Fibroblast of mammary gland (primary cell): ENCODE results near the gene CEP63.

Experiments
- DNase-seq: peaks from one replicate; pipeline ENCODE4 v3.0.0-alpha.2; 2010; ENCODE audit warnings: low read depth
- H3K4me3 ChIP-seq: 2 replicates; pipeline ENCODE4 v1.5.1; 2011; ENCODE audit warnings: low read depth, mild to moderate bottlenecking, low read length, moderate library complexity; ENCODE audit not compliant: control insufficient read depth
- TF ChIP-seq, protein P1 (sequence below): conservative IDR thresholded peaks from 2 replicates; pipeline ENCODE4 v1.5.1; 2011; ENCODE audit warnings: low read depth, low read length, inconsistent platforms; ENCODE audit not compliant: control insufficient read depth, insufficient read depth

Gene CEP63

DNA sequence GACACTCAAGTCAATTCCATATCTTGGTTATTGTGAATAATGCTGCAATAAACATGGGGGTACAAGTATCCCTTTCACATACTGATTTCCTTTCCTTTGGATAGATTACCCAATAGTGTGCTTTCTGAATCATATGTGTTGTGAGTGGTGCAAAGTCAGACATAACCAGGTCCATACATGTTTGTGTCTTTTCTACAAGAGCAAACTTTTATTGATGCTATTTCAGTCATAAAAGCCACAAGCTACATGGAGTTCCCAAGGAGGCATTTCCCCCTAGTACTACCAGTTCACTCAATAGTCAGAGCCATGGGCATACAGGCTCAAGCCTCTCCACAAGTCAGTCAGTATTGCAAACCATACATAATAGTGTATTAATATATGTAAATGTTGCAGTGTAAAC, 10.1 kb downstream of the CEP63 start:
- no peak for DNase-seq
- TF ChIP-seq, protein P1, sequence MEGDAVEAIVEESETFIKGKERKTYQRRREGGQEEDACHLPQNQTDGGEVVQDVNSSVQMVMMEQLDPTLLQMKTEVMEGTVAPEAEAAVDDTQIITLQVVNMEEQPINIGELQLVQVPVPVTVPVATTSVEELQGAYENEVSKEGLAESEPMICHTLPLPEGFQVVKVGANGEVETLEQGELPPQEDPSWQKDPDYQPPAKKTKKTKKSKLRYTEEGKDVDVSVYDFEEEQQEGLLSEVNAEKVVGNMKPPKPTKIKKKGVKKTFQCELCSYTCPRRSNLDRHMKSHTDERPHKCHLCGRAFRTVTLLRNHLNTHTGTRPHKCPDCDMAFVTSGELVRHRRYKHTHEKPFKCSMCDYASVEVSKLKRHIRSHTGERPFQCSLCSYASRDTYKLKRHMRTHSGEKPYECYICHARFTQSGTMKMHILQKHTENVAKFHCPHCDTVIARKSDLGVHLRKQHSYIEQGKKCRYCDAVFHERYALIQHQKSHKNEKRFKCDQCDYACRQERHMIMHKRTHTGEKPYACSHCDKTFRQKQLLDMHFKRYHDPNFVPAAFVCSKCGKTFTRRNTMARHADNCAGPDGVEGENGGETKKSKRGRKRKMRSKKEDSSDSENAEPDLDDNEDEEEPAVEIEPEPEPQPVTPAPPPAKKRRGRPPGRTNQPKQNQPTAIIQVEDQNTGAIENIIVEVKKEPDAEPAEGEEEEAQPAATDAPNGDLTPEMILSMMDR = no peak
- H3K4me3 ChIP-seq = no peak overlapping the region

- H3K4me3 ChIP-seq = no peak overlapping the region
- TF ChIP-seq, protein P1 = no peak
- DNase-seq = no peak
Measured at GRCh38 chr3:134496471-134497071, 10.7 kb downstream of the CEP63 start.

DNA sequence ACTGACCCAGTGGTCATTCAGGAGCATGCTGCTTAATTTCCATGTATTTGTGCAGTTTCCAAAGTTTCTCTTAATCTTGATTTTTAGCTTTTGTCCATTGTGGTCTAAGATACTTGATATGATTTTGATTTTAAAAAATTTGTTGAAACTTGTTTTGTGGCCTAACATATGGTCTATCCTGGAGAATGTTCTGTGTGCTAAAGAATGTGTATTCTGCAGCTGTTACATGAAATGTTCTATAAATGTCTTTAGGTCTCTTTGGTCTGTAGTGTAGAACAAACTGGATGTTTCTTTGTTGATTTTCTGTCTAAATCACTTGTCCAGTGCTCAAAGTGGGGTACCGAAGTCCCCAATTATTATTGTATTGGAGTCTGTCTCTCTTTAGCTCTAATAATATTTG, 17.4 kb downstream of the CEP63 start:
- no peak for DNase-seq
- TF ChIP-seq, protein P1 = no peak
- no peak overlapping the region for H3K4me3 ChIP-seq

DNA sequence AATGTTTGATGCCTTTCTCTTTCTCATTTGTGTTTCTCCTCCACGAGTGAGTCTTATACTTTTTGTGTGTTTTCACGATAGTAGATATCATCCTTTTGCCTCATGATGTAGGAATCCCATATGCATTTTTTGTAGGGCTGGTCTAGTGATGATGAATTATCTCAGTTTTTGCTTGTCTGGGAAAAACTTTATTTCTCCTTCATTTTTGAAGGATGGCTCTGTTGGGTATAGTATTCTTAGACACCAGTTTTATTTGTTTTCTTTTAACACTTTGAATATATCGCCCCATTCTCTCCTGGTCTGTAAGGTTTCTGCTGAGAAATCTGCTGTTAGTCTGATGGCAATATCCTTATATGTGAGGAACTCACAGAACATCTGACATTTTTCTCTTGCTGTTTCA, 18.3 kb downstream of the CEP63 start:
- no peak overlapping the region for H3K4me3 ChIP-seq
- no peak for DNase-seq
- TF ChIP-seq, protein P1 = no peak

GRCh38 chr3:134505485-134505884, 19.6 kb downstream of the CEP63 start:
- DNase-seq = no peak
- no peak overlapping the region for H3K4me3 ChIP-seq
- TF ChIP-seq, protein P1 = no peak

DNA sequence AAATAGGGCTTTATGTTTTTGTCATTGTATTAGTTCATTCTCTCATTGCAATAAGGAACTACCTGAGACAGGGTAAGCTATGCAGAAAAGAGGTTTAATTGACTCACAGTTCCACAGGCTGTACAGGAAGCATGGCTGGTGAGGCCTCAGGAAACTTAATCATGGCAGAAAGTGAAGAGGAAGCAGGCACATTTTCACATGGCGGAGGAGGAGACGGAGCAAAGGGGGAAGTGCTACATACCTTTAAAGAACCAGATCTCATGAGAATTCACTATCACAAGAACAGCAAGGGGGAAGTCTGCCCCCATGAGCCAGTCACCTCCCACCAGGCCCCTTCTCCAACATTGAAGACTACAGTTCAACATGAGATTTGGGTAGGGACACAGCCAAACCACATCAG, 25.6 kb downstream of the CEP63 start:
- no peak for DNase-seq
- H3K4me3 ChIP-seq = no peak overlapping the region
- TF ChIP-seq, protein P1 = no peak

GRCh38 chr3:134516905-134517304, 31.0 kb downstream of the CEP63 start:
- peak; percentile 25 for DNase-seq
- H3K4me3 ChIP-seq = no peak overlapping the region
- TF ChIP-seq, protein P1 = no peak
